Right kidney (tissue), 1 donor: ENCODE data around the gene SOX5.
"Not testable (repeated sequence)": the region's sequence is repeated elsewhere in the genome, so short reads cannot be mapped to it uniquely, and the experiment has no call there.

Experiments
- DNase-seq: peaks from one replicate; pipeline ENCODE4 v3.0.0-alpha.2; 2016

The SOX5 gene

DNA sequence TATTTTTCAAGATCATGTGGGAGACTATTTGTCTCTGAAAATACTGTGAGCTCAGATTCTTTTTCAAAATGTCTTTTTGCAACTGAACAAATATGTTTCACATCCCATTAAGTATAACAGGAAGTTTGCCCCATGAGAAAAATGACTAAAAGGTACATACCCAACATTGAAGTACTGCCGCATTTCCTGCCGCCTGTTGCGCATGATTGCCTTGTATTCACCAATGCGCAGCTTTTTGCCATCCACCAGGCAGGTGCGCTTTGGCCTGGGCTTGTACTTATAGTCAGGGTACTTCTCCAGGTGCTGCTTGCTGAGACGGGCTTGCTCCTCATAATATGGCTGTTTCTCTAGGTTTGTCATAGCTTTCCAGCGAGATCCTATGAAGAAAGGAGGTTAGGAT lies 413.2 kb downstream of the SOX5 start:
- DNase-seq, result no peak

DNA sequence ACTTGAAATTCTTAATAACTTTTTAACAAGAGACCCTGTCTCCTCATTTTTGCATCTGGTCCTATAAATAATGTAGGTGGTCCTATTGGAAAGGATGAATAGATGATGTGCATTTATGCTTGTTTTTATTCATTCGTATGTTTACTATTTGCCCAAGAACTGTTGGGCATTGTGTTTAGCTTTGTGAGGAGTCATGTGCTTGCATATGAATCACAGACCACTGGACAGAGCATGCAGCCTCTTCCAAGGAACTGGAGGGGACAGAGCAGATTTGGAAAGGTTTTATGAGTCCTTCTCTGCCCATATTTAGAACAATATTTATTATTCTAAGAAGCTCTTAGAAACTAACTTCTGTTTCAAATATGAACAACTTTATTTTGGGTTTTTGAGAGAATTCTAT lies 414.0 kb downstream of the SOX5 start:
- no peak for DNase-seq

DNA sequence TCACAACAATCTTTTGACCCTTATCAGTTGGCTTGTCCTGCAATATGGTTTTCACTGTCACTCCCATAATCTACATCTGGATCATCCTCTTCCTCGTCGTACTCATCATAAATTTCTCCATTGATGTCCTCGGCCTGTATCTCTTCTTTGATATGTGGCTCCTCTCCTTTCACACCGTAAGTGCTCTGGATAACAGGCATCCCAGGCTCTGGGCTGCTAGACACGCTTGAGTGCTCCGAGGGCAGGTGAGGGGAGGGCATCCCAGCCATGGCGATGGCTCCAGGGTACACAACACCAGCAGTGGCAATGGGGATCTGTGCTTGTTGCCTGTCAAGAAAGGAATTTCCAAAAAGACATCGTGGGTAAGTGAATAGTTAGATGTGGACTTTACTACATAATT lies 415.3 kb downstream of the SOX5 start:
- DNase-seq, result no peak

DNA sequence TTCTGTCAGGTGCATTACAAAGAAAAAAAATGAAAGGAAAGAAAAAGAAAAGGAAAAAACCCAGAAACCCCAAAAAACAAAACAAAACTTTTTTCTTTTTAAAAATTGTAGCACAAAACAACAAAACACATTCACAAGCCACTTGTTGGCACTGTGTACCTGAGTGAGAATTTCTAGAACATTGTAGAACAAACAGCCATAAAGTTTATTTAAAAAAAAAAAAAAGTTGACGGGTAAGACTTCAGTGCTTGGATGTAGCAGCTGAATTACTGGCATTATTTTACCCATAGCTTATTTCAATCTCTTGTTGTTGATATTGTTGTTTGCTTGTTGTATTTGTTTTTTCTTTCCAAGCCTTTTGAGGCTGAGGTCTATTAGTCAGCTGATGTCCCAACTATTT lies 415.8 kb downstream of the SOX5 start:
- DNase-seq, result no peak

DNA sequence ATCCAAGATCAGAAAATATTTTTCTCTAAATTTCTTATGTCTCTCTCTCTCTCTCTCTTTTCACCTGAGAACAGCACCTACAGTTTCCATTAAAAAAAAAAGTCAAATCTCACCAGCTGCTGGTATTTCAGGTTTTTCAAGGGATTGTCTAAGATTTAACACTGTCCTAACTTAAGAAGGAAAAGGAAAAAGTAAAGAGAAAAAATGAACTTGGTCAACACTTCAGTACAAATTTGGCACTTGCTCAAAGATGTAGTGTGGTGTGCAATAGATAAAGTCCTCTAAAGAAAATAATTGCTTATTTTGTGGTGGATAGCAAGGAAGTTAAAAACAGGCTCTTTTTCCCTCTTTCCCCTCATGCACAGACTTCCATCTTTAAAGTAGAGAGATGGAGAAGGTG lies 416.2 kb downstream of the SOX5 start:
- no peak for DNase-seq

DNA sequence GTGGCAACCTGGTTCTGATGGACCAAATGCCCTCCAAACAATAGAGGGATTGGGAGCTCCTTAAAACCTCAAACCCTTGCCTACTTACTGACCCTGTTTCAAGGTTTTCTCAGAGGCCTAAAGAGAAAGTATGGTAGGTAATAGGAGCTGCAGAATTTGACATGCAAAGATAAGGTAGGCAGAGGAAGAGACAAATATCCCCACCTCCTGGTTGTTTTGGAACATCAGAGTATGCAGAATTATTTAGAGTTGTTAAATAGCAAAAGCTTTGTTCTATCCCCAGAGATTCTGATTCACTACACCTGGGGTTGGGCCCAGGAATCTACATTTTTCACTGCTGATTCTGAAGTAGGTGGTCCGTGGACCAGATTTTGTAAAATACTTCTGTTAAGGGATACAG lies 421.2 kb downstream of the SOX5 start:
- no peak for DNase-seq

DNA sequence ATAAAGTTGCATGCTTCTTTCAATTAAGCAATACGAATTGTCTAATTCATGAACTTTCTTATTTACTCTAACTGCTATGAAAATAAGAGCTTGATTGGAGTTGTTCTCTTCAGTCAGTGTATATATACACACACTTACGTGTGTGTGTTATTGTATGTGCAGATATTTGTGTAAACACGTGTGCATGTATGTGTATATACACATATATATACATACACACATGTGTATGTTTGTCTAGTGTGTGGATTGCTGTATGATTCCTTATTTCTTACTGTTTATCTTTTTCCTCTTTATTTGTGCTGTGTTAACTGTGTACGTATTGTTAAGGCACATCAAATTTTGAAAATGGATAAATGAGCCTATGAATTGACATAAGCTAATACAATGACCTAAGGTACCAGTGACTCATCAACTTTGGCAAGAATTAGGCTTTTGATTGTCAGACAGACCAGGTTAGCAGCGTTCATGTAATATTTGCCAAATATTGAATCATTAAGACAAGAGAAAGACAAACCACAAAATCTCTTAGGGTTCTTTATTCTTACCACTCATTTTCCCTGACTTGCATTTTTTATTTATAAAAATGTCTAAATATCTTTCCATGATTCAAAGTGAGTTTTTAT lies 423.9 kb downstream of the SOX5 start:
- DNase-seq, result no peak

DNA sequence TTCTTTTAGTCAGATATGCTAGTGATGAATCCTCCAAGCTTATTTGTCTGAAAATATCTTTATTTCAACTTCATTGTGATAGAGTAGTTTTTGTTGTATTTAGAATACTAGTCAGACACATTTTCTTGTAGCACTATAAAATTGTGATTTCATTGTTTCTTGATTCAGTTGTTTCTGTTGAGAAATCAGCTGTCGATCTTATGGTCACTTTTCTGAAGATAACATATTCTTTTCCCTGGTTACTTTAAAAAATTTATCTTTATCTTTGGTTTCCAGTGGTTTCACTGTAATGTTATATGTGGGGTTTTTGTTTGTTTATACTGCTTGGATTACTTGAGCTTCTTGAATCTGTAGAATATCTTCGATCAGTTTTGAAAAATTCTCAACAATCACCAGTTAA lies 426.1 kb downstream of the SOX5 start:
- DNase-seq, result no peak

DNA sequence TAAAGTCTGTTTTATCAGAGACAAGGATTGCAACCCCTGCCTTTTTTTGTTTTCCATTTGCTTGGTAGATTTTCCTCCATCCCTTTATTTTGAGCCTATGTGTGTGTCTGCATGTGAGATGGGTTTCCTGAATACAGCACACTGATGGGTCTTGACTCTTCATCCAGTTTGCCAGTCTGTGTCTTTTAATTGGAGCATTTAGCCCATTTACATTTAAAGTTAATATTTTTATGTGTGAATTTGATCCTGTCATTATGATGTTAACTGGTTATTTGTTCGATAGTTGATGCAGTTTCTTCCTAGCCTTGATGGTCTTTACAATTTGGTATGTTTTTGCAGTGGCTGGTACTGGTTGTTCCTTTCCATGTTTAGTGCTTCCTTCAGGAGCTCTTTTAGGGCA lies 430.0 kb downstream of the SOX5 start:
- DNase-seq, result not testable (repeated sequence)

DNA sequence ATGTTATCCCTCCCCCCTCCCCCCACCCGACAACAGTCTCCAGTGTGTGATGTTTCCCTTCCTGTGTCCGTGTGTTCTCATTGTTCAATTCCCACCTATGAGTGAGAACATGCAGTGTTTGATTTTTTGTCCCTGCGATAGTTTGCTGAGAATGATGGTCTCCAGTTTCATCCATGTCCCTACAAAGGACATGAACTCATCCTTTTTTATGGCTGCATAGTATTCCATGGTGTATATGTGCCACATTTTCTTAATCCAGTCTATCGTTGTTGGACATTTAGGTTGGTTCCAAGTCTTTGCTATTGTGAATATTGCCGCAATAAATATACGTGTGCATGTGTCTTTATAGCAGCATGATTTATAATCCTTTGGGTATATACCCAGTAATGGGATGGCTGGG lies 433.7 kb downstream of the SOX5 start:
- DNase-seq, result not testable (repeated sequence)

DNA sequence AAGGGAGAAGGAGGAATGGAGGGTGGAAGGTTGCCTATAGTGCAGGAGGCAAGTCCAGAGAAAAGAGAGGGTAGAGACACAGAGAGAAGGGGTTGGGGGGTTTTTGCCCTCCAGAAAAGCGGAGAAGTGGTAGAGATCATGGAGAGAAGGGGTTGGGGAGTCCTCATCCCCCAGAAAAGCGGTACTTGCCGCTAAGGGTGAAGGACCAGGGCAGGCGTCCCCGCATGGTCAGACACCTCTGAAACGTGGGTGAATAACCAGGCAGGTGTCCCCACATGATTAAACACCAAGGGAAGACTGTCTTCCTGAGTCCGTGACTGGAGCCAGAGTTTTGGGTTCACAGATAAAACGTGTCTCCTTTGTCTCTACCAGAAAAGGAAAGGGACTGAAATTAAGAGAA lies 439.0 kb downstream of the SOX5 start:
- DNase-seq, result no peak

DNA sequence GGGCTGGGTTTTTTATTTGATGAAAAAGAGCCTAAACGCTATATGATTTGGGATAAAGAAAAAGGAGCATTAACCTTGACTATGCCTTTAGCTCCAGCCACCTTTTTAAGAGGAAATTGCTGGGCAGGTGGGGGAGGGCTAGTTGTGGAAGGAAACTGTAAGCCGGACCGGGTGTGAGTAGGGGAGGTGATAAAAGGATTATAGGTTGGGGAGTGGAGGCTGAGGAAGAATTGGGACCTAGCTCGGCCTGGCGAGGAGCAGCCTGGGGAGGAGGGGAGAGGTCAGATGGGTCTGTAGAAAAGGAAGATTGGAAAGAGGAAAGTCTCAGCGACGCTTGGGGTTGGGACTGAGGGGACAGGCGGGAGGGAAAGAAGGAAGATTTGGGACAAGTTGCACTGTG lies 439.6 kb downstream of the SOX5 start:
- DNase-seq, result not testable (repeated sequence)

DNA sequence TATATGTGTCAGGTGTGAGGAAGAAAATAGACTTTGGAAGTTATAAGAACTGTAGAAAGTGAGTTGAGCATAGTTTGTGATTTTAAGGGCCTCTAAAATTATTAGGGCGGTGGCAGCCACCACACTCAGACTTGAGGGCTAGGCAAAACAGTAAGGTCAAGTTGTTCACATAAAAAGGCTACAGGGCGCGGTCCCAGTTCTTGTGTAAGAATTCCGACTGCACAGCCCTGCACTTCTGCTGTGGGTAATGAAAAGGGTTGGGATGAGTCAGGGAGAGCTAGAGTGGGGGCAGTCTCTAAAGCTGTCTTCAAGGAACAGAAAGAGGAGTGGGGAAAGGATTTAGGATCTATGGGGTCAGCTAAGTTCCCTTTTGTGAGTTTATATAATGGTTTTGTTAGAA lies 441.7 kb downstream of the SOX5 start:
- not testable (repeated sequence) for DNase-seq

DNA sequence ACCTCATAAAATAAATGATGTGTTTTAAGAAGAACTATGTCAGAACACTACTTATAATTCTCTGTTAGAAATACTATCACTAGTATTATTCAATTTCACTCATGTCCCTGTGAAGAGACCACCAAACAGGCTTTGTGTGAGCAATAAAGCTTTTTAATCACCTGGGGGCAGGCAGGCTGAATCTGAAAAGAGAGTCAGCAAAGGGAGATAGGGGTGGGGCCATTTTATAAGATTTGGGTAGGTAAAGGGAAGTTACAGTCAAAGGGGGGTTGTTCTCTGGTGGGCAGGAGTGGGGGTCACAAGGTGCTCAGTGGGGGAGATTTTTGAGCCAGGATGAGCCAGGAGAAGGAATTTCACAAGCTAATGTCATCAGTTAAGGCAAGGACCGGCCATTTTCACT lies 443.7 kb downstream of the SOX5 start:
- not testable (repeated sequence) for DNase-seq

DNA sequence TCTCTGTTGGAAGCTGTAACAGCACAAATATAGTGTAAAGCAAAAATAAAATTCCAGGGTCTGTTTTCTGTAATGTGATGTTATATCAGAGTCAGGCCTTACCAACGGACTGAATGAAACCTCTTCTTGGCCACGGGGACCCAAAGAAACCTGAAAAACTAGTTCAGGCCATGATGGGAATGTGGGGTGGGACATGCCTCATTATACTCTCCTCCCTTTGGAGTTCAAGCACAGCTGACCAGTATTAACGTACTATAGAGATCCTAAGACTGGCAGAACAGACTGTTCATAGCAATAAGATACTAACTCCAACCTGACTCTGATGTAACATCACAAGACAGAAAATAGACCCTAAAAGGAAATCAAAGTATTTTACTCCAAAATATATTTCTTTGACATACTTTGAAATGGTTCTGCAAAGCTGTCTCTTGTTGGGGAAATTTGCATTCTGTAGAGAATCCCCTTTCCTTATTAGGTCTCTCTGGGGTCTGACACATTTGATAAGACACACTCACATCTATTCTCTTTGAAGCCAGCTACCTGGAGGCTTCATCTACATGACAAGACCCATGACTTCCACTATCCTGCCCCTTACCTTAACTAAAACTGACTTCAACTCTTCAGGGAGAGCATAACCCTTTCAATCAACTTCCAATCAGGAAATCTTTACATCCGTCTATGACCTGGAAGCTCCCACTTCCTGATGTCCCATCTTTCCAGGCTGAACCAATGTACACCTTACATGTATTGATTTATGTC lies 444.6 kb downstream of the SOX5 start:
- no peak for DNase-seq

DNA sequence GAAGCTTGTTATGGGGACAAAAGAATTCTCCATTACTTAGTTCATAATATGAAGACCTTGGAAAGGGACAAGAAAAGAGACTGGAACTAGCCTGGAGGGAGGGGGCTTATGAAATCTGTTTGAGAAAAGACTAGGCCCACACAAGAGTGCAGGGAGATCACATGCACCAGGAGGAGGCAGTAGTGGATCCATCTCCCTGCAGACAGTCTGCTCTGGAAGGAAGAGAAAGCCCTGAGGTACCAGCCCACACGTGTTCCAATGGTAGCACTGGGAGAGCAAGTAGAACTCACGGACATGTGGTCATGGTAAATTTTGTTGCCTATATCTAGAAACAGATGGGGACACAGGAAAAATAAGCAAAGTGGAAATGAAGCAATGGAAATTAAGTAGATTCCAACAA lies 445.4 kb downstream of the SOX5 start:
- DNase-seq, result no peak

DNA sequence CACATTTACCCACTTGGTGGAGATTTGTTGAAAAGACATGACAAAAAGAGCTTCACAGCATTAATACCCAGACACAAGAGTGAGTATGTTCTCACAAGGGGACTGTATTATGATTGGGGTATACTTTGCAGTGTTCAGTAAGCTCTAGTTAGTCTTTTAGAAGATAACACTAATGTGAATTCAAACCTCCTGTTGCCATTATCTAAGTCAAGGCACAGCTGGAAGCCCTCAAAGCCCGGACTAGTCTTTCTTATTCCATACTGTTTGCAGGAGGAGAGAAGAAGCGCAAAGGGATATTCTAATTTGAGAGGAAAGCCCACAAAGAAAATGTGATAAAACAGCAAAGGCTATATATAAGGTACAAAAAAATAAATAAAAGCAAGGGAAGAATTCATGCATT lies 445.9 kb downstream of the SOX5 start:
- DNase-seq, result no peak

DNA sequence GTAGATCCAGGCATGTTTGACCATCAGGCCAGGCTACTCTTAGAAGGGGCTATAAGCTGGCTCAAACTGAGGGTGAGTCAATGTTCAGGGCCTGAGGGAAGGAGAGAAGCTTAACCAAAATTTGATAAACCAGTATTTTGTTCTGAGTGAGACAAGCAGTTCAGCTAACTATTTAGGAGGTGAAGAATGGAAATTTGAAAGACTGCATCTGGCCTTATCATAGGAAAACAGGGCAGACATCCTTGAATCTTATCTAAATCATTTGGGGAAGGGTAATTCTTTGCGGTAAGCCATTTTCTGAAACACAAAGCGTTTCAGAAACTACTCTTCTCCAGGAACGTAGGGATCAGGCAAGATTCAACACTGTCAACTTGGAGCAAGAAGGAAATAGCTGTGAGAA lies 447.2 kb downstream of the SOX5 start:
- DNase-seq, result no peak

DNA sequence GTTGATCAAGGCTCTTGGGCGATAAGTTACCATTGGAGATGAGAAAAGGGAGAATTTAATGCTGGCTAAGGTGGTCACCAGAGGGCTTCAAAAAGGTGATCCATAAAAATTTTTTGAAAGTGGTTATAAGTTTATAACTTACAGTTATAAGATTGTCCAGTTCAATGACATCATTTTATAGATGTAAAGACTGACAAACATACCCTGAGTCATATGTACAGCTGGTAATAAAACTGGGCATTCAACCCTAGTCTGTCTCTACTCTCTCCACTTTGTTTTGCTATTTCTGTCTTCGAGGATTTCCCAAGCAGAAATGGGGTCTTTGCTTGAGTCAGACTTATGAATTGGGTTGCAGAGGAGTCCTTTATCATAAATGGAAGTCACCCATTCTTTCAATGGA lies 454.0 kb downstream of the SOX5 start:
- DNase-seq, result no peak

DNA sequence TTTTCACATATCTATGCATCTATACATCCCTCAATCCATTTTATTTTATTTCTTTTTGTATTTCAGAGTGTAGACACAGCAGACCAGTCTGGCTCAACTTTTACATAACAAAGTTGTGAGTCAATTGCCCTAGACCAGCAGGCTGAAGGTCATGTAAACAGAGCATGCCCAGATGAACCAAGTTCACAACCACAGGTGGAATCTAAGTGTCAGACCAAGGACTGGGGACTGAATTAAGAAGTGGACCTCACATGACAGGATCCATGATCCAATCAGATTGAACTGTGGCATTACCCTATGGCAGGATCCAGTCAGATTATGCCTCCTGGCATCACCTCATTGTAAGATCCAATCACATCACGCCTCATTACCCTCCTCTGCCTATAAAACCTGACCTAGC lies 455.8 kb downstream of the SOX5 start:
- DNase-seq, result no peak

DNA sequence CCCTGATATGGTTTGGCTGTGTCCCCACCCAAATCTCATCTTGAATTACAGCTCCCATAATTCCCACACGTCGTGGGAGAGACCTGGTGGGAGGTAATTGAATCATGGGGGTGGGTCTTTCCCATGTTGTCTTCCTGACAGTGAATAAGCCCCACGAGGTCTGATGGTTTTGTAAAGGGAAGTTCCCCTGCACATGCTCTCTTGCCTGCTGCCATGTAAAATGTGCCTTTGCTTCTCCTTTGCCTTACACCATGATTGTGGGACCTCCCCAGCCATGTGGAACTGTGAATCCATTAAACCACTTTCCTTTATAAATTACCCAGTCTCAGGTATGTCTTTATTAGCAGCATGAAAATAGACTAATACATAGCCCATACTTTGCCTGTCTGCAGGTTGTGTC lies 458.4 kb downstream of the SOX5 start:
- not testable (repeated sequence) for DNase-seq

DNA sequence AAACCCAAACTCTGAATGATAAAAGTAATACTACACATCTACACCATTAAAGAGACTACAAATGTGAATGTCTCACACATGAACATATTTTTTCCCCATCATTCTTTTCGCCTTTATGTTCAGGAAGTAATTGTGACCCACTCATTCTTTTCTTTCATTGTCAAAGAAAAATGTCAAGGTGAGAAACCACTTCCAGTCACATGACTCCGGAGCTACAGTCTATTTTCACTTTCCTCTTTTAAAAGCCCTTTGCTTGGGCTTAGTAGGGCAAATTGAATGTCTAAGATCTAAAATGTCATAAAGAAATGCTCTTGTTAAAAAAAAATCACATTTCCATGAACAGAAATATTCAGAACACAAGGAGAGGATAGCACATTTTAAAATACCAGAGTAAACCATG lies 461.3 kb downstream of the SOX5 start:
- no peak for DNase-seq

DNA sequence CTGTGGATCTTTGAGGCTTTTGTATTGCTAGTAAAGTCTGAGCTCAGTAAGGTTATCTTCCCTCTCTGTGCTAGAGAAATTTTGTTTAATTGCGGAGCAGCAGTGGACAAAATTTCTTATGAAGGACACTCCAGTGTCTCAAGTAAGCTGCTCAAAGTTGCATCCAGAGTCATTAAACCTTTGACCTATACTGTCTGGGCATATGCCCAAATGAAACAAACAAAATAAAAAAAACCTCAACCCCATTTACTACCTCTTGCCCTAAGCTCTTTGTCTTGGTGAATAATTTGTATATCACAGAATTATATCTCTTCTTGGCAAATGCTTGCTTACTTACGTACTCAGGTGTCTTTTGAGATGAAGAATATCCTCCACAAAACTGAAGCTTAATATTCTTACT lies 465.2 kb downstream of the SOX5 start:
- no peak for DNase-seq

DNA sequence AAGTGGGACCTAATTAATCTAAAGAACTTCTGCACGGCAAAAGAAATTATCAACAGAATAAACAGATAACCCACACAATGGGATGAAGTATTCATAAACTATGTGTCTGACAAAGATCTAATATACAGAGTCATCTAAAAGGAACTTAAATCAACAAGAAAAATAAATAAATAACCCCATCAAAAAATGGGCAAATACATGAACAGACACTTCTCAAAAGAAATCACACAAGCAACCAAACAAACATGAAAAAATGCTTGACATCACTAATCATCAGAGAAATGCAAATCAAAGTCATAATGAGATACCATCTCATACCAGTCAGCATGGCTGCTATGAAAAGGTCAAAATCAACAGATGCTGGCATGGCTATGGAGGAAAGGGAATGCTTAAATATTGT lies 466.9 kb downstream of the SOX5 start:
- no peak for DNase-seq
